Measurements from ENCODE around the gene REG4. TPM values are rescaled to one million over a fixed set of nuclear protein-coding genes. Genes with fewer than 3 reads are reported as not detected.

REG4 gene
- total and polyA plus RNA-seq, 2 of the 4 experiments (the other 2 are of a cell fraction), result not detected

GRCh38 chr1:119783354-119784185, 27.7 kb downstream of the REG4 start:
- intact Hi-C loops (cut with micrococcal nuclease), result loop anchor here (5.0 kb wide), 1 partner anchor 84 kb away; no protein-coding TSS in a partner anchor
- no peak overlapping the region for H2BK15ac ChIP-seq (ENCODE audit: low read depth, low read length)
- H4K5ac ChIP-seq (ENCODE audit: low read depth, low read length), result no peak overlapping the region; the same call in 1 of the 2 replicates
- no peak overlapping the region for H3K14ac ChIP-seq (replicated peaks; ENCODE audit: low read depth, low read length)
- H3K27me3 ChIP-seq (ENCODE audit: control insufficient read depth, insufficient read depth, low read length), result no peaks in the 10 kb centered on the region
- no peak overlapping the region for H3K4me3 ChIP-seq (ENCODE audit: insufficient read depth, low read depth, low read length)
- H4K8ac ChIP-seq (ENCODE audit: low read depth in 2 of 2, low read length in 2 of 2), result no peak overlapping the region
- H2AK9ac ChIP-seq (replicated peaks; ENCODE audit: low read depth, low read length, poor library complexity), result no peak overlapping the region
- dilution Hi-C loops (cut with HindIII; ENCODE audit: low sequenced_read_pairs, unreplicated experiment), result no loop called here
- H4K91ac ChIP-seq (ENCODE audit: insufficient read depth, low read depth, low read length), result no peak overlapping the region
- in situ Hi-C loops (cut with MboI; ENCODE audit: low sequenced_read_pairs), result no loop called here
- ATAC-seq (ENCODE audit: low read depth) (no peak), DNase-seq (peak; percentile 61)
- no peak overlapping the region for H2BK20ac ChIP-seq (ENCODE audit: low read depth, low read length)
- H2AK5ac ChIP-seq (ENCODE audit: low read depth, low read length), result no peak overlapping the region; the same call in 1 of the 2 replicates
- no peak overlapping the region for H2BK5ac ChIP-seq (ENCODE audit: low read depth, low read length, poor library complexity, severe bottlenecking)
- H3K9ac ChIP-seq (ENCODE audit: low read depth, low read length), result no peak overlapping the region
- H3K4me1 ChIP-seq (ENCODE audit: control insufficient read depth, insufficient read depth, low read length), result peaks cover 13% of the 10 kb centered on the region
- no peaks in the 10 kb centered on the region for H4K20me1 ChIP-seq (ENCODE audit: insufficient read depth, low read length)
- H3K4ac ChIP-seq (ENCODE audit: low read depth, low read length), result no peak overlapping the region
- H2AFZ ChIP-seq (replicated peaks; ENCODE audit: low read length, poor library complexity), result no peak overlapping the region
- no peaks in the 10 kb centered on the region for H3K9me3 ChIP-seq (ENCODE audit: control insufficient read depth, insufficient read depth, low read length)
- no peak overlapping the region for H3K18ac ChIP-seq (ENCODE audit: low read depth, low read length)
- 0 out of 2 replicates have a peak overlapping the region, but pooled peaks have one; percentile 17 for H3K27ac ChIP-seq (ENCODE audit: insufficient read depth, low read length)
- no peaks in the 10 kb centered on the region for H3K36me3 ChIP-seq (ENCODE audit: control insufficient read depth, insufficient read depth, low read length)
- no peaks in the 10 kb centered on the region for H3K79me1 ChIP-seq (ENCODE audit: low read depth in 1 of 2, low read length in 2 of 2)
- POLR2A ChIA-PET (ENCODE audit: unreplicated experiment), result no interaction called here
- no peak overlapping the region for H3K56ac ChIP-seq (ENCODE audit: extremely low read depth, insufficient read depth, low read length)
- no TSS peak for BruUV-seq (replicated peaks)
- no peak overlapping the region for H2BK120ac ChIP-seq (ENCODE audit: low read depth, low read length)
- no peak overlapping the region for H3K4me2 ChIP-seq (ENCODE audit: low read depth, low read length)
- no peaks in the 10 kb centered on the region; the same call in 1 of the 2 replicates for H3K9me1 ChIP-seq (ENCODE audit: insufficient read depth, low read length)
- CTCF ChIA-PET, result interaction anchor here (1.0 kb wide), 1 partner anchor 15 kb away, joined by 3 read pairs; no protein-coding TSS in a partner anchor
- no peak overlapping the region for H3K23ac ChIP-seq (ENCODE audit: low read depth, low read length)
- WGBS, 2 experiments (ENCODE audit: extremely low coverage in 2 of 2, insufficient read length in 1 of 2), result 68% methylated on average over 3 of the region's 6 CpGs; no CpG with 5 or more reads in 1 of the 2 experiments
- TF ChIP-seq CEBPB (IDR thresholded peaks at IDR 0.05; ENCODE audit: low read depth, low read length), result peak; percentile 96
- no peak for TF ChIP-seq RCOR1 (IDR thresholded peaks at IDR 0.05; ENCODE audit: insufficient replicate concordance, low read length)
- no peak for TF ChIP-seq NFE2L2 (IDR thresholded peaks at IDR 0.05; ENCODE audit: low read depth, low read length)
- TF ChIP-seq BHLHE40 (IDR thresholded peaks at IDR 0.05; ENCODE audit: low read depth, low read length), result no peak
